GM21390 (cell line): ENCODE data around the gene CCNH.

Source experiments
- ATAC-seq: cut with Tn5 transposase; IDR thresholded peaks from one replicate; pipeline ENCODE4 v1.9.1; 2021; ENCODE audit not compliant: unreplicated experiment

Gene CCNH

DNA sequence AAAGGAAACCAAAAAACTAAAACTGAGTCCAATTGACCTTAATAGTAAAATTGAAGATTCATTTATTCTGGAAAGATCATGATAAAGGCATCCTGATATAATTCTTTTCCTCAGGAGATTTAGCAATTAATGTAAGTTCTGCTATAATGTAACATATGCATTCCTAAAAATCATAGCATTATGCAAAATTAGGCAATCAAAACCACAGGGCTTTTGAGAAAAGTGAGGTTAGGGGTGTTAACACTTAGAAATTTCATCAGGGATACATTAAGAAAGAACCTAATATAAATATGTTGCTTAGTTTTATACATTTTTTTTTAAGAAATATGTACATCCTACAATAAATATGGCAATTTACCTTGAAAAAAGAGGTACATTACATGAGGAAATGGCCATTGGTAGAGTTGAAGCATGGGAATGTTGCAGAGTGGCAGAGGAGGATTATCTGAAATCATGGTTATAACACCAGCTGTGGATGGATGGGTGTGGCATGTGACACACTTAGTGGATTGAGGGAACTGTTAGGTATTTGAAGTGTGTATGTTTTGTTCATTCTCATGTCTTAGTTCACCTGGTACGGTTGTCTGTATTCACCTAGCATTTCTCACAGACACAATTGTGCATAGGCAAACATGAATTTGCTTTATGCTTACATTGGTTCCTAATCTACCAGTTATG lies 51.1 kb downstream of the CCNH start:
- no peak for ATAC-seq

DNA sequence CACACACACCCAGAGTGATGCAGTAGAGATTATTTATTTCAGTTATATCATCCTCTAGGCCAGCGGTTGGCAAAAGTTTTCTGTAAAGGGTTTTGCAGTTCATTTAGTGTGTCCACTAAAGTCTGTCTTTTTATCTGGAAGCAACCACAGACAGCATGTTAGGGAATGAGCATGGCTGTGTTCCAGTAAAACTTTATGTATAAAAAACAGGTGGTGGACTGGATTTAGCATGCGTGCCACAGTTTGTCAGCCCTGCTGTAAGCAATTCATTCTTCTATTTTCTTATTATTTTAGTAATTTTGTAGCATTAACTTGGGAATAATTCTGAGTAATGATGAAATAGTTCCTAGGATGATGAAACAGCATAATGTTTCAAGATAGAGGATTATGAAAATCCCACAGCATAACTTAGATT lies 51.7 kb downstream of the CCNH start:
- ATAC-seq = no peak

DNA sequence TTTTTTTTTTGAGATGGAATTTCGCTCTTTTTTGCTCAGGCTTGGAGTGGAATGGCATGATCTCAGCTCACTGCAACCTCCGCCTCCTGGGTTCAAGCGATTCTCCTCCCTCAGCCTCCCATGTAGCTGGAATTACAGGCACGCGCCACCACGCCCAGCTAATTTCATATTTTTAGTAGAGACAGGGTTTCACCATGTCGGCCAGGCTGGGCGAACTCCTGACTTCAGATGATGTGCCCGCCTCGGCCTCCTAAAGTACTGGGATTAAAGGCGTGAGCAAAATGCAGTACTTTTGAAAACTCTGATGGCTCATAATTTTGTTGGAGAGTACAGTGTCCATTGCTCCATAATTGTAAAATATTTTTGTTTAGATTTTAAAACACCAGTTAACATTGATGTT lies 52.6 kb downstream of the CCNH start:
- no peak for ATAC-seq

DNA sequence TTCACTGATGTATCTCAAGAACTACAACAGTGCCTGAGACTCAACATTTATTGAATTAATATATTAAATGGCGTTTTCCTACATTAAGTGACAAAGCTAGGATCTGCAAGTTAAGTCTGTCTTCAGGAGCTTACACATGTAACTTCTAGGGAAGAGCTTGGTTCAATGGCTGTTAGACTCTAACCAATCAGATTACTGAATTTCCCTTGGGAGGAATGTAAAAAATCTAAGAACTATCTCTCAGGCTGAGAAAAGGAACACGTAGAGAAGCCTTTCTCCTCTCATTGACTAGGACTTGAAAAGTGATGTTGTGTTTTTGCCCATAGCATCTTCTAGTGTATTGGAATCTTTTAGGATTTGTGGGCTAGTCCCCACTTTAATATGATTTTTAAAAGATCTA lies 53.6 kb downstream of the CCNH start:
- no peak for ATAC-seq

DNA sequence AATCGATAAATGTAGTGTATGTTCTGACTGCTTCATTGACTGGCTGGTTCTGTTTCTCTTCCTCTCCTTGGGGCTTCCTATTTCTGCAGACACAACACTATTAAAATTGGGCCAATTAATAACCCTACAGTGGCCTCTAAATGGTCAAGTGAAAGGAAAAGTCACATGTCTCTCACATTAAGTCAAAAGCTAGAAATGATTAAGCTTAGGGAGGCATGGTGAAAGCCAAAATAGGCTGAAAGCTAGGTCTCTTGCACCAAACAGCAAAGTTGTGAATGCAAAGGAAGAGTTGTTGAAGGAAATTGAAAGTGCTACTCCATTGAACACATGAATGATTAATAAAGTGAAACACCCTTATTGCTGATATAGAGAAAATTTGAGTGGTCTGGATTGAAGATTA lies 58.2 kb downstream of the CCNH start:
- ATAC-seq = peak; percentile 80

DNA sequence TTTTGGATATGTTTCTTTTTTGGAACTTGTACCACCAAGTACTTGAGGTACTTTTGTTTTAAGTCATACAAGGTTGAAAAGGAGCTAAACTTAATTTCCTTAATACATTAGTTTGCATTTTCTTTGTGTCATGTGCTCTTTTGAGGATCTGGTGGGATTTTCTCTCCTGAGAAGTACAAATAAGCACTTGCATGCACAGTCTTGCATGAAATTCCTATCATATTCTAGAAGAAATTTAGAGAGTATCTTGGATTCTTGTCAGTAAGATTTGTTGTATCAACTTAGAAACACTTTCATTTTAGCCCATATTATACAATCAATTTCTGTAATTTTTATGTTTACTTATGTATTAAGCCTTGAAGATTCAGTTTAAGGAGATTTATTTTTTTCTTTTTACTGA lies 64.9 kb downstream of the CCNH start:
- ATAC-seq = no peak

DNA sequence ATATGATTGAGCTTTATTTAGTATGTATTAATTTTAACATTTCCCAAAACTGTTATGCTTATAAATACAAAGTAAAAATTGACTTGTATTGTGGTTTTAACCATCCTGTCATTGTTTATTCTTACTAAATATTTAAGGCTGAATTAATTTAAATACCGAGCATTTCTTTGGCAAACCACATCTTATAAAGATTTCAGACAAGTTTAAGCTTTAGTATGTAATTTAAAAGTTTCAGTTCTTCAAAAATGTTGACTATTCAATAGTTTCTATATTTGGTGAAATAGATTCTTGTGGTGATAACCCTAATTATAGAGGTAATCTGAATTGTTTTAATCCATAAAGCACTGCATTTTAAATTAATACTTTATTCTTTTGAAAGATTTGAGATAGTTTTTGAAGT lies 65.5 kb downstream of the CCNH start:
- no peak for ATAC-seq
